ENCODE results near the gene ZBTB20.

DNA sequence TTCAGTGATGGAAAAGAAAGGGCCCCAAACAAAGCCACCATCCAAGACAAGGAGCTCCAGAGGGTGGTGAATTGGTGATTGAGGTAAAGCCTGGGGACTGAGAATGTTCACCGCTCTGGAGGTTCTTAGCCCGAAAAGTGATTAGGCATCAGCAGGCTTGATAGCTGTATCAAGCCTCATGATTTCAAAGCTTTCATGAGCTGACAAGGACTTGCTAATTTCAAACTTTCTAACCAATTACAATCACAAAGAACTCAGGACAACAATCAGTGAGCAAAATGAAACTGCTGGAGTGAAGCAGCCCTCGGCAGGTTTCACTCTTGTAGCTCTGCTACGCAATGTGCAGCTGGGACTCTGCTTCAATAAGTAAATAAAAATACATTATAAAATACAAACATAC, 461.9 kb downstream of the ZBTB20 start:
- no peak for TF ChIP-seq POLR2AphosphoS5 (IDR thresholded peaks at IDR 0.05)
- TF ChIP-seq, protein P1, sequence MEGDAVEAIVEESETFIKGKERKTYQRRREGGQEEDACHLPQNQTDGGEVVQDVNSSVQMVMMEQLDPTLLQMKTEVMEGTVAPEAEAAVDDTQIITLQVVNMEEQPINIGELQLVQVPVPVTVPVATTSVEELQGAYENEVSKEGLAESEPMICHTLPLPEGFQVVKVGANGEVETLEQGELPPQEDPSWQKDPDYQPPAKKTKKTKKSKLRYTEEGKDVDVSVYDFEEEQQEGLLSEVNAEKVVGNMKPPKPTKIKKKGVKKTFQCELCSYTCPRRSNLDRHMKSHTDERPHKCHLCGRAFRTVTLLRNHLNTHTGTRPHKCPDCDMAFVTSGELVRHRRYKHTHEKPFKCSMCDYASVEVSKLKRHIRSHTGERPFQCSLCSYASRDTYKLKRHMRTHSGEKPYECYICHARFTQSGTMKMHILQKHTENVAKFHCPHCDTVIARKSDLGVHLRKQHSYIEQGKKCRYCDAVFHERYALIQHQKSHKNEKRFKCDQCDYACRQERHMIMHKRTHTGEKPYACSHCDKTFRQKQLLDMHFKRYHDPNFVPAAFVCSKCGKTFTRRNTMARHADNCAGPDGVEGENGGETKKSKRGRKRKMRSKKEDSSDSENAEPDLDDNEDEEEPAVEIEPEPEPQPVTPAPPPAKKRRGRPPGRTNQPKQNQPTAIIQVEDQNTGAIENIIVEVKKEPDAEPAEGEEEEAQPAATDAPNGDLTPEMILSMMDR (IDR thresholded peaks at IDR 0.05 in 8 of 11, conservative IDR thresholded peaks at IDR 0.05 in 3 of 11) = no peak

Measured in spleen (tissue), 7 donors.